Measurements from ENCODE around the gene PIK3R1.

Gene PIK3R1

DNA sequence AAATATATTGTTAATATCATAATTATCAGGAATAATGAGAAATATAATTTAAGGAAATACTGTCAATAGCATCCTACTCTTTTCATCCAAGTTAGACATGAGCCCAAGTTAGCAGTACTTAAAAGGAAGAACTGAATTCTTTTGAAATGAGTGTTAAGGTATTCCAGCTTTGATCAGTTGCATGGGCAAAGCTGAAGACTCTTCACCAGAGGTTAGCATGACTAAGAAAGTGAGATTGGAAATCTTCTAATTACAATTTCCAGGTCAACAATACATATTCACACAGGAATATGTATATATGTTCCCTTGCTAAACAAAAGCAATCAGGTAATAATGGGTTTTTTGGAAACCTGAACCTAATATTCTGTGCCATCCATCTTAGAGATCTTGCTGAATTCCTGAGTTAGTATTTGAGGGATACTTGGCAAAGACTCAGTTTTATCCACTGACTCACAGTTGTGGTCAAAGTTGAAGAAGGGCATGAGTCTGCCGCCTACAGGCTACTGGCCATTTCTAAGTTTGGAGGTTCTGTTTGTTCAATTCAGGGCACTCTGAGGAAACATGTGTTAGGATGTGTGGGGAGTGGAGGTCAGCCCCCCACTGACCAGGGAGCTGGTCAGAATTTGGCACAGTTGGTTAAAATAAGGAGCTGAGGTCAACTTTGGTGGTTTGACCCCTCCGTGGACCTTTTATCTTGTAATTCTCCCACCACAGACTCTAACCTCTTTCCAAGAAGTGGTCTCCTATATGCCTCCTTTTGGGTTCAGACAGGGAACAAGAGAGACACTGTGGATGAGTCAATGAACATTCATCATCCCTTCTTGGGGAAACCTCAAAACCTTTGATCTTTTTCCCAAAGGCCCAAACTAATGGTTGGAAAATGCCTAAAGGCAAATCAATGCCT, 118.3 kb downstream of the PIK3R1 start:
- no peak overlapping the region for H3K27ac ChIP-seq
- TF ChIP-seq, protein P1, sequence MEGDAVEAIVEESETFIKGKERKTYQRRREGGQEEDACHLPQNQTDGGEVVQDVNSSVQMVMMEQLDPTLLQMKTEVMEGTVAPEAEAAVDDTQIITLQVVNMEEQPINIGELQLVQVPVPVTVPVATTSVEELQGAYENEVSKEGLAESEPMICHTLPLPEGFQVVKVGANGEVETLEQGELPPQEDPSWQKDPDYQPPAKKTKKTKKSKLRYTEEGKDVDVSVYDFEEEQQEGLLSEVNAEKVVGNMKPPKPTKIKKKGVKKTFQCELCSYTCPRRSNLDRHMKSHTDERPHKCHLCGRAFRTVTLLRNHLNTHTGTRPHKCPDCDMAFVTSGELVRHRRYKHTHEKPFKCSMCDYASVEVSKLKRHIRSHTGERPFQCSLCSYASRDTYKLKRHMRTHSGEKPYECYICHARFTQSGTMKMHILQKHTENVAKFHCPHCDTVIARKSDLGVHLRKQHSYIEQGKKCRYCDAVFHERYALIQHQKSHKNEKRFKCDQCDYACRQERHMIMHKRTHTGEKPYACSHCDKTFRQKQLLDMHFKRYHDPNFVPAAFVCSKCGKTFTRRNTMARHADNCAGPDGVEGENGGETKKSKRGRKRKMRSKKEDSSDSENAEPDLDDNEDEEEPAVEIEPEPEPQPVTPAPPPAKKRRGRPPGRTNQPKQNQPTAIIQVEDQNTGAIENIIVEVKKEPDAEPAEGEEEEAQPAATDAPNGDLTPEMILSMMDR (conservative IDR thresholded peaks at IDR 0.05), result no peak

DNA sequence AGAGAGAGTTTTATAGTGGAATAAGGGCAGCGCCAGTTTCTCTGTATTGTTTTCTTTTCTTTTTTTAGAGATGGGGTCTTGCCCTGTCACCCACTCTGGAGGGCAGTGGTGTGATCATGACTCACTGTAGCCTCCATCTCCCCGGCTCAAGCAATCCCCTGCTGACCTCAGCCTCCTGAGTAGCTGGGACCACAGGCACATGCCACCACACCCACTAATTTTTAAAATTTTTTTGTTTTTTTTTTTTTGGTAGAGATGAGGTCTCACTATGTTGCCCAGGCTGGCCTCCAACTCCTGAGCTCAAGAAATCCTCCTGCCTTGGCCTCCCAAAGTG, 119.0 kb downstream of the PIK3R1 start:
- no peak overlapping the region for H3K27ac ChIP-seq

DNA sequence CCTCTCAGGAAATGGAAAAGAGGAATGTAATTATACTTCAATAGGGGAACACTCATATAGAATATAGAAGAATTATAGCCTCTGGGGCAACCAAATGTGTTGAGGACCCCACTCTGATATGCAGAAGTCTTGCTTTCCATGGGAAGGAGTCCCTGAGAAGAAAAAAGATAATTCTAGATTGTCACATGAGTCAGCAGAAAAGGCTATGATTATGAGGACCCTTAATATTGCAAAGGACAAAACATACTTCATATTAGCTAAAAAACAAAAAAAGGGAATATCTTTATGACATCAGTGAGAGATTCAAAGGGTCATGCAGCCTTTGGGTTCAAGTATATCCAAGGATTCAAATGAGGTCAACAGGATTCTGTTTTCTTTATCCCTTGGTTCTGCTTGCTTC, 119.5 kb downstream of the PIK3R1 start:
- no peak overlapping the region for H3K27ac ChIP-seq
- TF ChIP-seq, protein P1 (conservative IDR thresholded peaks at IDR 0.05), result no peak

More for the DNA sequence above, 119.0 kb downstream of the PIK3R1 start:
- TF ChIP-seq, protein P1 (conservative IDR thresholded peaks at IDR 0.05), result no peak

DNA sequence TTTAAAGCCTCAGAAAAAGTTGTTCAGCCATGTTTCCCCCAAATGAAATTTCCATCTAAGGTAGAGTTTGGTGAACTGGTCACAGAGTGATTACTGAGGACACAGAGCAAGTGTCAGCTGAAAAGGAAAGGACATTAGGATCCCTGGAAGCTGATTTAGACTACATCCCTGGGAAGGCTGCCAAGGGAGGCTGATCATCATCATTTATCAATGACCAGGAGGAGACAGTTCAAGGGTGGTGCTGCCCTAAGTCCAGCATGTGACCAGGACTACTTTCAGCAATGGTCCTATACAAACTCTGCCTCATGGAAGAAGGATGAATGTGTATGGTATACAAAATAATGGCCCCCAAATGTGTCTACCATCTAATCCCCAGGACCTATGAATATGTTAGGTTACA, 120.6 kb downstream of the PIK3R1 start:
- no peak overlapping the region for H3K27ac ChIP-seq
- TF ChIP-seq, protein P1 (conservative IDR thresholded peaks at IDR 0.05), result no peak

DNA sequence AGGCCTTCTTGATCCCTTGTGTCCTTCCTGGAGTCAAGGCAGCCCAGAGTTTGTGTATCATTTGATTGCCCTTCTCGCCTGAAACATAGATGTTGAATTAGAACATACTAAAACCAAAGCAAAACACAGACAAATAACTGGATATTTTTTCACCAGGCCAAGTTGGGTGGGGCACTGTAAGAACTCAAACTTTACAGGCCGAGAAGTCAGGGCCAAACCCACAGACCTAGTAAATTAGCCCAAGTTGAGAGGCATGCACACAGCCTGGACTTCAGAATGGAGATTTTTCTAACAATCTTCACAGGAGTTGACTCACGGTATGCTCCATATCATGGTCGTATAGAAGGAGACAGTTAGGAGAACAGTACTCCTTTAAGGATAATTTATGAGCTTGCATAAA, 121.7 kb downstream of the PIK3R1 start:
- no peak overlapping the region for H3K27ac ChIP-seq
- TF ChIP-seq, protein P1 (conservative IDR thresholded peaks at IDR 0.05), result no peak

DNA sequence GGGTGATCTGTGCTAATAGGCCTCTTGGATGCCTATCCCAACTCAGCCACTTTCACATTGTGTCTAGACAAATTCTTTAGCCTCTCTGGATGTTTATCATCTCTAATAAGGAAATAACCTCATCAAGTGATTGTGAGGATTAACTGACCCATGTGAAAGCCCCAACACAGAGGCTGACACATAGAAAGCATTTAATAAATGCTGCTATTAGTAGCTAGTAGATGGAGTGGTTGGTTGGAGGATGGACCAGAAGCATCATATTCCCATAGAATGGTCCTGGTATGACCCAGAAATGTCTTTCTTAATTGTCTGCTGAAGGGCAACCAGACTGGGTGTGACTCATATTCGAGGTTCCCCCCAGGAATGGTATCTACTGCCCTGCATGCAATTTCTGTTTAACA, 124.4 kb downstream of the PIK3R1 start:
- H3K27ac ChIP-seq, result no peak overlapping the region
- TF ChIP-seq, protein P1 (conservative IDR thresholded peaks at IDR 0.05), result no peak

DNA sequence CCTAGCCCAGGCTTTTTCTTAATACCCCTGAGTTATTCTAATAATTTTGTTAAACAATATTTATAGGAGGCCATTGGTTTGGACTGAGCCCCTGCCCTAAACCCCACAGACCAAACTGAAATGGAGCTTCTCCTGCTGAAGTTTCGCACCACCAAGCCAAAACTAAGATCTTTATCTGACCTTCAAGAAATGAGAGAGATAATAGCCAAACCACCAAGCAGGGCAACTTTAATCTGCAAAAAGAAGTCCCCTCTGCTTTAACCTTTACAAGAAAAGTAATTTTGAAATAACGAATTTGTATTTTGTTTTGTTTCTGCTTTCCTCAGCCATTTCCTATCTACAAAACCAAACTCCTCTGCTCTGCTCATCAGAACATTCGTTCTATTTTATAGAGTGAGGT, 125.5 kb downstream of the PIK3R1 start:
- TF ChIP-seq, protein P1 (conservative IDR thresholded peaks at IDR 0.05), result no peak
- H3K27ac ChIP-seq, result no peak overlapping the region

Measured in VCaP (cell line).